CD4-positive, CD25-positive, alpha-beta regulatory T cell (primary cell): ENCODE results near the gene GOT2. TPM values are rescaled to one million over a fixed set of nuclear protein-coding genes. Genes with fewer than 3 reads are reported as not detected.

Experiments
- ATAC-seq, 2 donors: fragments of 150-1000 bp; cut with Tn5 transposase; one replicate each; pipeline ENCODE4 v1.10.0; 2021; ENCODE audit warnings: low read depth in 2 of 2, moderate number of reproducible peaks in 2 of 2, moderate library complexity in 1 of 2
- DNase-seq, 3 donors: peaks; one replicate each; pipeline versions ENCODE4 v3.0.0 to v3.0.0-alpha.2; 2012 to 2022; ENCODE audit warnings: mixed read lengths in 1 of 3
- H3K27ac ChIP-seq: one replicate; pipeline ENCODE4 v1.7.0; 2013; ENCODE audit warnings: mild to moderate bottlenecking, low read length; ENCODE audit not compliant: insufficient read depth, poor library complexity, severe bottlenecking
- H3K27me3 ChIP-seq: one replicate; pipeline ENCODE4 v1.7.0; 2013; ENCODE audit warnings: low read length; ENCODE audit not compliant: control insufficient read depth, insufficient read depth
- H3K36me3 ChIP-seq: one replicate; pipeline ENCODE4 v1.7.0; 2013; ENCODE audit warnings: mild to moderate bottlenecking, low read length, moderate library complexity; ENCODE audit not compliant: control insufficient read depth, insufficient read depth
- H3K4me1 ChIP-seq: 2 replicates; pipeline ENCODE4 v1.7.0; 2013; ENCODE audit warnings: mild to moderate bottlenecking, low read length; ENCODE audit not compliant: insufficient read depth, control insufficient read depth, poor library complexity, severe bottlenecking
- H3K4me3 ChIP-seq: one replicate; pipeline ENCODE4 v1.7.0; 2013; ENCODE audit warnings: low read depth, mild to moderate bottlenecking, low read length, moderate library complexity
- H3K9me3 ChIP-seq, 2 experiments: 1 replicate in 1 of 2; 2 replicates in 1 of 2; pipeline ENCODE4 v1.7.0; 2013; ENCODE audit warnings: low read length in 2 of 2, mild to moderate bottlenecking in 1 of 2, moderate library complexity in 1 of 2; ENCODE audit not compliant: control insufficient read depth in 2 of 2
- H3K27ac Mint-ChIP-seq, 3 donors: one replicate each; pipeline ENCODE4 v1.8.0; 2020 to 2022; ENCODE audit warnings: mild to moderate bottlenecking in 3 of 3, mixed read lengths in 3 of 3, moderate library complexity in 2 of 3
- H3K27me3 Mint-ChIP-seq: one replicate; pipeline ENCODE4 v1.8.0; 2022; ENCODE audit warnings: mild to moderate bottlenecking, mixed read lengths
- H3K36me3 Mint-ChIP-seq: one replicate; pipeline ENCODE4 v1.8.0; 2020; ENCODE audit warnings: mixed read lengths
- H3K4me1 Mint-ChIP-seq, 4 donors: one replicate each; pipeline ENCODE4 v1.8.0; 2020 to 2022; ENCODE audit warnings: mixed read lengths in 4 of 4, mild to moderate bottlenecking in 1 of 4
- H3K4me3 Mint-ChIP-seq, 4 donors: one replicate each; pipeline ENCODE4 v1.8.0; 2020 to 2022; ENCODE audit warnings: mild to moderate bottlenecking in 4 of 4, mixed read lengths in 4 of 4, moderate library complexity in 3 of 4
- H3K9me3 Mint-ChIP-seq, 7 donors: one replicate each; pipeline ENCODE4 v1.8.0; 2020 to 2022; ENCODE audit warnings: mixed read lengths in 7 of 7, mild to moderate bottlenecking in 3 of 7, moderate library complexity in 2 of 7
- polyA plus RNA-seq, 4 donors: library from polyadenylated mRNA; unstranded; fragments of 300-500 nt; fragmentation: Illumina TruSeq; gene quantifications; one replicate each; pipeline ENCODE4 v1.2.3, GENCODE V29; 2021
- total RNA-seq: library from RNA; stranded (reverse); gene quantifications from one replicate; pipeline ENCODE4 v1.2.3, GENCODE V29; 2022

Gene GOT2
- total and polyA plus RNA-seq, 5 donors from 2014 or later = 28.7 to 97.5 (median 89.5) TPM

- H3K4me1 Mint-ChIP-seq = peaks cover 14 to 28% (median 21%) of the 10 kb centered on the region in 4 donors
- peak within 1 kb of the TSS; percentile 86 to 94 (median 92) for H3K27ac Mint-ChIP-seq
- Histone ChIP-seq H3K9me3 (no peaks in the 10 kb centered on the region), H3K27me3 (no peaks in the 10 kb centered on the region), H3K4me1 (peaks cover 15% of the 10 kb centered on the region), H3K27ac (peak within 1 kb of the TSS; percentile 34), H3K36me3 (peaks cover 2% of the 10 kb centered on the region), H3K4me3 (peak within 1 kb of the TSS; percentile 78)
- H3K9me3 Mint-ChIP-seq = no peaks in the 10 kb centered on the region
- peaks cover 6% of the 10 kb centered on the region for H3K36me3 Mint-ChIP-seq
- H3K4me3 Mint-ChIP-seq = peak within 1 kb of the TSS; percentile 91 to 96 (median 92)
- peak; percentile 75 to 86 for ATAC-seq
- peak; percentile 55 to 79 (median 63) for DNase-seq
- H3K27me3 Mint-ChIP-seq = peaks cover 3% of the 10 kb centered on the region
Measured at GRCh38 chr16:58684354-58685083, 49.6 kb downstream of the GOT2 start, which contains the start of gene SLC38A7. TSS of gene SLC38A7 (minus strand) at chr16:58684770. CDS start at chr16:58680126, 4,644 bp downstream.

GRCh38 chr16:58684001-58684353 is 50.1 kb downstream of the GOT2 start:
- Mint-ChIP-seq H3K4me3 (peak overlapping the region; percentile 91 to 96 (median 92)), H3K27ac (peak overlapping the region; percentile 86 to 94 (median 92)), H3K27me3 (no peaks in the 10 kb centered on the region), H3K36me3 (peaks cover 11% of the 10 kb centered on the region), H3K4me1 (peaks cover 14 to 28% (median 21%) of the 10 kb centered on the region in 4 donors), H3K9me3 (no peaks in the 10 kb centered on the region)
- ATAC-seq = no peak
- Histone ChIP-seq H3K4me3 (peak overlapping the region; percentile 78), H3K27ac (peak overlapping the region; percentile 34), H3K9me3 (no peaks in the 10 kb centered on the region), H3K4me1 (peaks cover 15% of the 10 kb centered on the region), H3K36me3 (peaks cover 2% of the 10 kb centered on the region), H3K27me3 (no peaks in the 10 kb centered on the region)
- DNase-seq = no peak

GRCh38 chr16:58679763-58680162 is 54.4 kb downstream of the GOT2 start:
- DNase-seq (no peak), ATAC-seq (no peak)
- peaks cover 21% of the 10 kb centered on the region for H3K36me3 Mint-ChIP-seq
- no peaks in the 10 kb centered on the region for H3K9me3 ChIP-seq
- no peak overlapping the region for H3K27ac ChIP-seq
- no peak overlapping the region for H3K4me3 ChIP-seq
- peaks cover 13% of the 10 kb centered on the region for H3K4me1 ChIP-seq
- H3K9me3 Mint-ChIP-seq = no peaks in the 10 kb centered on the region
- no peaks in the 10 kb centered on the region for H3K27me3 ChIP-seq
- H3K4me1 Mint-ChIP-seq = peaks cover 14 to 24% (median 19%) of the 10 kb centered on the region in 4 donors
- H3K27me3 Mint-ChIP-seq = no peaks in the 10 kb centered on the region
- H3K27ac Mint-ChIP-seq = no peak overlapping the region
- peaks cover 6% of the 10 kb centered on the region for H3K36me3 ChIP-seq
- no peak overlapping the region for H3K4me3 Mint-ChIP-seq

GRCh38 chr16:58678716-58679115 is 55.4 kb downstream of the GOT2 start:
- Histone ChIP-seq H3K27ac (no peak overlapping the region), H3K4me1 (peaks cover 4% of the 10 kb centered on the region), H3K4me3 (no peak overlapping the region), H3K36me3 (peaks cover 6% of the 10 kb centered on the region), H3K27me3 (no peaks in the 10 kb centered on the region), H3K9me3 (no peaks in the 10 kb centered on the region)
- Mint-ChIP-seq H3K4me3 (peak overlapping the region in 1 of 4 donors; percentile 43), H3K27ac (no peak overlapping the region), H3K9me3 (no peaks in the 10 kb centered on the region), H3K36me3 (peaks cover 21% of the 10 kb centered on the region), H3K4me1 (peaks cover 10 to 15% (median 12%) of the 10 kb centered on the region in 4 donors), H3K27me3 (no peaks in the 10 kb centered on the region)
- DNase-seq (peak in 1 of 3 donors; percentile 22), ATAC-seq (no peak)

GRCh38 chr16:58678269-58678668 is 55.8 kb downstream of the GOT2 start:
- no peak overlapping the region for H3K27ac ChIP-seq
- Mint-ChIP-seq H3K4me1 (peaks cover 5 to 10% (median 8%) of the 10 kb centered on the region in 4 donors), H3K4me3 (no peak overlapping the region), H3K9me3 (no peaks in the 10 kb centered on the region), H3K36me3 (peaks cover 21% of the 10 kb centered on the region), H3K27ac (peak overlapping the region in 1 of 3 donors; percentile 46), H3K27me3 (no peaks in the 10 kb centered on the region)
- ATAC-seq (no peak), DNase-seq (no peak)
- no peak overlapping the region for H3K4me3 ChIP-seq
- H3K27me3 ChIP-seq = no peaks in the 10 kb centered on the region
- H3K9me3 ChIP-seq = no peaks in the 10 kb centered on the region
- peaks cover 6% of the 10 kb centered on the region for H3K36me3 ChIP-seq
- H3K4me1 ChIP-seq = no peaks in the 10 kb centered on the region

GRCh38 chr16:58670946-58671583 is 63.1 kb downstream of the GOT2 start:
- Mint-ChIP-seq H3K4me3 (no peak overlapping the region), H3K9me3 (no peaks in the 10 kb centered on the region), H3K27ac (no peak overlapping the region), H3K4me1 (no peaks in the 10 kb centered on the region), H3K27me3 (no peaks in the 10 kb centered on the region), H3K36me3 (peaks cover 15% of the 10 kb centered on the region)
- Histone ChIP-seq H3K36me3 (no peaks in the 10 kb centered on the region), H3K27ac (no peak overlapping the region), H3K4me3 (no peak overlapping the region), H3K4me1 (no peaks in the 10 kb centered on the region), H3K27me3 (no peaks in the 10 kb centered on the region), H3K9me3 (no peaks in the 10 kb centered on the region)
- no peak for DNase-seq
- ATAC-seq = no peak

GRCh38 chr16:58670177-58670576 is 63.9 kb downstream of the GOT2 start:
- Mint-ChIP-seq H3K9me3 (no peaks in the 10 kb centered on the region), H3K4me3 (no peak overlapping the region), H3K36me3 (peaks cover 15% of the 10 kb centered on the region), H3K27ac (no peak overlapping the region), H3K27me3 (no peaks in the 10 kb centered on the region), H3K4me1 (no peaks in the 10 kb centered on the region)
- DNase-seq = no peak
- Histone ChIP-seq H3K27me3 (no peaks in the 10 kb centered on the region), H3K4me1 (no peaks in the 10 kb centered on the region), H3K9me3 (no peaks in the 10 kb centered on the region), H3K4me3 (no peak overlapping the region), H3K27ac (no peak overlapping the region), H3K36me3 (no peaks in the 10 kb centered on the region)
- ATAC-seq = no peak
